Left ventricle myocardium superior (tissue), 1 donor: ENCODE measurements around the gene SPANXC. TPM values are rescaled to one million over a fixed set of nuclear protein-coding genes. Genes with fewer than 3 reads are reported as not detected.
"Not testable (repeated sequence)": the region's sequence is repeated elsewhere in the genome, so short reads cannot be mapped to it uniquely, and the experiment has no call there.

Source experiments
- ATAC-seq: fragments of 200-7000 bp; cut with Tn5 transposase; one replicate; pipeline ENCODE4 v1.9.1; 2020; ENCODE audit warnings: mild to moderate bottlenecking, moderate library complexity
- DNase-seq: peaks from one replicate; pipeline ENCODE4 v3.0.0-alpha.2; 2020
- intact Hi-C: fragments of 100-400 bp; cut with micrococcal nuclease; formaldehyde crosslinking; loops from one replicate; pipeline ENCODE4 v1.11.0; 2022
- long read RNA-seq: library from polyadenylated mRNA; unstranded; transcript quantifications from one replicate; pipeline ENCODE4 v2.0.0, GENCODE V29; 2021
- total RNA-seq: library from RNA; stranded (reverse); fragmentation: NEBNext Ultra II Directional; extraction: Animal tissue kit (Norgen Biotek cat#: 25700); gene quantifications from one replicate; pipeline ENCODE4 v1.2.1, GENCODE V29; 2021
- donor health status: DM: no; HTN: yes; CAD: no; lungs with severe emphysema.

The SPANXC gene, protein sequence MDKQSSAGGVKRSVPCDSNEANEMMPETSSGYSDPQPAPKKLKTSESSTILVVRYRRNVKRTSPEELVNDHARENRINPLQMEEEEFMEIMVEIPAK
- total RNA-seq = not detected
- long read RNA-seq = 0 reads

DNA sequence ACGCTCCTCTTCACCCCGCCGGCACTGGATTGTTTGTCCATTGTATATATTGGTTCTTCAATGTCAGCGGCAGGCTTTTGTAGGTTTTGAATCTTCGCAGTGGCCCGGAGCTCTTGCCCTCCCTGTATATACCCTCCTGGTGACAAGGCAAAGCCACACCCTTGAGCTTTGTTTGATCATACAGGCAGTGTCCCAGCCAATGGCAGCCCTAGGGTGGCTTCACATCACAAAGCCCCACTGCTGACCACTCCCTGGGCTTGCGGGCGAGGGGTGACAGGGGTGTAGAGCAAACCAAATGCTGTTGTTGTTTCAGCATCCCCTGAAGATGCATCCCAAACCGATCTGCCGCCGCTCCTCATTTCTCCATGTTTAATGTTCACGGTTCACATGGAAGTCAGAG lies at the start of gene SPANXC:
Gene SPANXC (minus strand): TSS at position 101 of the 400 bp plus-strand sequence. CDS start 60 bp downstream, at position 41.
- DNase-seq, intact Hi-C loops, ATAC-seq: not testable (repeated sequence)

DNA sequence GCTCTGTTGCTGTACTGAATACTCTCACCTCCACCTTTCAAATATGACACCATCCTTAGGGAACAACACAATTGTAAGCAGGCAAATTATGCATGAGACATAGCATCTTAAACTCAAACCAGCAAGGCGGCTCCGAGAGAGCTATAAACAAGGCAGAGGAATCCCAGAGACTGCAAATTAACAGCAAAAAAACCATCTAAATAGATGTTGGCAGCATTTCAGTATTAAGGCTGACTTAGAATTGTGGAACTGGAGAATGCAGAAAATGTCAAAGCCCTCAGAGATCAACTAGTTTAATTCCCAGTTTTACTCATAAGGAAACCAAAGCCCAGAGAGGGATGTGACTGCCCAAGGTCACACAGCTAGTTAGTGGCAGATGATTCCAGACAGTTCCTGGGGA lies 37.2 kb upstream of the SPANXC start:
- intact Hi-C loops = no loop called here
- DNase-seq (no peak), ATAC-seq (no peak)

DNA sequence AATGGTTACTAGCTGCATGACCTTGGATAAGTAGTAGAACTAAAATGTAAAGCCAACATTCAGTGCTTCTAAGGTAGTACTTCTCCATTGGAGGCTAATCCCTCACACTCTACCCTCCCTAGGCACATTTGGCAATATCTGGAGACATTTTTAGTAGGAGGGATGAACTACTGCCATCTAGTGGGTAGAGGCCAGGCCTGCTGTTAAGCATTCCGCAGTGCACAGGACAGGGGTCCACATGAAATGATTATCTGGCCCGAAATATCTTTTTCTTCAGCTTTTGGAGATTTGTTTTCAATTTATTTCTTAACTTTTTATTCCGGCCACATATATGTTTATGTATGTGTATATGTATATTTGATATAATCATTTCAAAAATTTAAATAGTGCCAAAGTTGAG lies 36.0 kb upstream of the SPANXC start:
- DNase-seq (no peak), ATAC-seq (no peak)

GRCh38 chrX:141258080-141258479 lies 15.8 kb upstream of the SPANXC start:
- ATAC-seq (no peak), DNase-seq (no peak)
- intact Hi-C loops = no loop called here

More for the DNA sequence above, 36.0 kb upstream of the SPANXC start:
- intact Hi-C loops = no loop called here

DNA sequence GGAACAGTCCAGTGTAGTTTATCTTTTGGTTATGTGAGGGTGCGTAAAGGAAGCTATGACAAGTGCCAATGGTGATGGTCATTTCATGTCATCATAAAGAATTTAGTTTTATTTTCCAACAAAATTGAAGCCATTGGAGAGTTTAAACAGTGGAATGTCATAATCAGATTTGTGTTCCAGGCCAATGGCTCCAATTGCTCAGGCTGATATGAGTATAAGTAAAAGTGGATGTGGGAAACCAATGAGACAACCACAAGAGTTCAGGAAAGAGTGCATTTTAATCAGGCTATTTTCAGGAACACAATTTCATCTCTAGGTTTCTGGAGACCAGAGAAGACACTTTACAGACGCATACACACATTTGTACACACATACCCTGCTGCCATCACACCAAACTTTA lies 20.7 kb downstream of the SPANXC start:
- intact Hi-C loops = no loop called here
- DNase-seq (no peak), ATAC-seq (no peak)

- intact Hi-C loops = no loop called here
- no peak for ATAC-seq
- DNase-seq = no peak
These were observed 21.8 kb downstream of the SPANXC start for GRCh38 chrX:141220342-141221008.

- no peak for ATAC-seq
- intact Hi-C loops = no loop called here
- DNase-seq = no peak
These were observed 28.1 kb downstream of the SPANXC start for GRCh38 chrX:141214196-141214595.

GRCh38 chrX:141201962-141202361 lies 40.4 kb downstream of the SPANXC start:
- ATAC-seq = no peak

More at GRCh38 chrX:141201962-141202361, 40.4 kb downstream of the SPANXC start:
- intact Hi-C loops = no loop called here
- DNase-seq = no peak

Other genes with a start within 250 kb of the SPANXC start
- gene SPANXB1, start 239.9 kb downstream of the SPANXC start, total RNA-seq = not detected
- 3.7 TPM for gene LDOC1, start 65.4 kb downstream of the SPANXC start, total RNA-seq